OCI-LY7 (cell line): ENCODE results near the gene SEMA3F. TPM values are rescaled to one million over a fixed set of nuclear protein-coding genes. Genes with fewer than 3 reads are reported as not detected.
"Not testable (repeated sequence)": the region's sequence is repeated elsewhere in the genome, so short reads cannot be mapped to it uniquely, and the experiment has no call there.

Source experiments
- BruUV-seq: library from RNA; stranded (reverse); fragments of 400-500 nt; replicated peaks from 2 replicates; lab custom pipeline; 2021; lab: Mats Ljungman, UMichigan
- CTCF ChIA-PET: fragments of 300-600 bp; sonication (Branson Sonifier 250); formaldehyde crosslinking; loops from one replicate; lab custom pipeline; 2022; ENCODE audit warnings: antibody characterized with exemption; ENCODE audit not compliant: unreplicated experiment; lab: Charles Lee
- POLR2A ChIA-PET: fragments of 300-600 bp; sonication (Branson Sonifier 250); formaldehyde crosslinking; loops from one replicate; lab custom pipeline; 2022; ENCODE audit warnings: antibody characterized with exemption; lab: Charles Lee
- DNase-seq: peaks from one replicate; pipeline ENCODE4 v3.0.0-alpha.2; 2015; ENCODE audit warnings: low spot score
- H2AFZ ChIP-seq: fragments of 200-600 bp; sonication (generic), shearing (Covaris generic); 2 replicates; pipeline ENCODE4 v1.6.1; 2014; ENCODE audit warnings: mild to moderate bottlenecking, antibody characterized with exemption, low read length, moderate library complexity
- H3K27ac ChIP-seq: fragments of 200-600 bp; sonication (generic); 2 replicates; pipeline ENCODE4 v1.5.1; 2014; ENCODE audit warnings: mixed run types, low read depth, mild to moderate bottlenecking, moderate library complexity, low read length, inconsistent platforms; ENCODE audit not compliant: poor library complexity, severe bottlenecking
- H3K36me3 ChIP-seq: fragments of 200-600 bp; sonication (generic); 2 replicates; pipeline ENCODE4 v1.6.1; 2014; ENCODE audit warnings: mild to moderate bottlenecking, antibody characterized with exemption, low read length, moderate library complexity, mixed read lengths; ENCODE audit not compliant: insufficient read depth
- H3K4me1 ChIP-seq: fragments of 200-600 bp; sonication (generic); 2 replicates; pipeline ENCODE4 v1.5.1; 2014; ENCODE audit warnings: mild to moderate bottlenecking, low read length; ENCODE audit not compliant: insufficient read depth, poor library complexity, severe bottlenecking
- H3K4me2 ChIP-seq: fragments of 200-600 bp; sonication (generic); 2 replicates; pipeline ENCODE4 v1.6.1; 2014; ENCODE audit warnings: mild to moderate bottlenecking, low read length
- H3K4me3 ChIP-seq: fragments of 200-600 bp; sonication (generic); 2 replicates; pipeline ENCODE4 v1.5.1; 2014; ENCODE audit warnings: mild to moderate bottlenecking, low read depth, low read length; ENCODE audit not compliant: poor library complexity, severe bottlenecking
- H3K79me2 ChIP-seq: fragments of 200-600 bp; sonication (generic); 2 replicates; pipeline ENCODE4 v1.6.1; 2016; ENCODE audit warnings: low read depth, mild to moderate bottlenecking, low read length, moderate library complexity, mixed read lengths; ENCODE audit not compliant: insufficient read depth
- H3K9me2 ChIP-seq: fragments of 200-600 bp; sonication (generic); 2 replicates; pipeline ENCODE4 v1.6.1; 2016; ENCODE audit warnings: mild to moderate bottlenecking, low read length, mixed read lengths; ENCODE audit not compliant: insufficient read depth
- H3K9me3 ChIP-seq: fragments of 200-600 bp; sonication (generic); 2 replicates; pipeline ENCODE4 v1.6.1; 2014; ENCODE audit warnings: mild to moderate bottlenecking, mixed run types, low read length, mixed read lengths
- H4K20me1 ChIP-seq: fragments of 200-600 bp; sonication (generic); 2 replicates; pipeline ENCODE4 v1.6.1; 2014; ENCODE audit warnings: mild to moderate bottlenecking, antibody characterized with exemption, low read length, moderate library complexity, mixed read lengths; ENCODE audit not compliant: insufficient read depth
- CTCF ChIP-seq: fragments of 200-600 bp; sonication (generic); conservative IDR thresholded peaks from 2 replicates; pipeline ENCODE4 v1.5.1; 2014; ENCODE audit warnings: mild to moderate bottlenecking, antibody characterized with exemption, low read length, moderate library complexity, mixed read lengths
- EZH2phosphoT487 ChIP-seq: fragments of 200-600 bp; sonication (generic); IDR thresholded peaks from 2 replicates; pipeline ENCODE4 v1.6.1; 2018; ENCODE audit warnings: low read depth, borderline replicate concordance, mild to moderate bottlenecking, mixed run types, antibody characterized with exemption, low read length, moderate library complexity, mixed read lengths
- intact Hi-C: fragments of 100-400 bp; cut with micrococcal nuclease; formaldehyde crosslinking; loops from one replicate; pipeline ENCODE4 v1.10.0; 2022; ENCODE audit not compliant: unreplicated experiment
- total RNA-seq, 2 experiments: library from RNA; depleted of rRNA in 1 of 2; stranded (reverse); fragments of >200 nt in 1 of 2; shearing (Covaris generic) in 1 of 2; gene quantifications; 2 replicates each; pipeline ENCODE4 v1.2.3, GENCODE V29; 2014 to 2022

SEMA3F gene
- total RNA-seq, 2 experiments from 2014 or later = 0.84 TPM; not detected in 1

GRCh38 chr3:50210510-50211367 is 55.6 kb downstream of the SEMA3F start:
- Histone ChIP-seq H3K4me2 (no peak overlapping the region), H3K27ac (no peak overlapping the region), H3K9me3 (no peaks in the 10 kb centered on the region), H4K20me1 (no peaks in the 10 kb centered on the region), H3K36me3 (no peaks in the 10 kb centered on the region), H3K9me2 (no peaks in the 10 kb centered on the region), H3K4me3 (no peak overlapping the region), H2AFZ (no peak overlapping the region), H3K4me1 (no peaks in the 10 kb centered on the region), H3K79me2 (no peaks in the 10 kb centered on the region)
- no TSS peak for BruUV-seq
- TF ChIP-seq EZH2phosphoT487 = no peak
- no peak for TF ChIP-seq CTCF
- no peak for DNase-seq
- POLR2A ChIA-PET = interaction anchor here (0.5 to 1.9 kb wide), 4 partner anchors 10 to 783 kb away, joined by 3 to 4 read pairs (median 3); no protein-coding TSS in a partner anchor
- CTCF ChIA-PET = interaction anchor here (2.5 kb wide), 1 partner anchor 15 kb away, joined by 11 read pairs; no protein-coding TSS in a partner anchor
- intact Hi-C loops = no loop called here

- ChIA-PET CTCF (interaction anchor here (2.5 kb wide), 1 partner anchor 16 kb away, joined by 11 read pairs; no protein-coding TSS in a partner anchor), POLR2A (interaction anchor here (0.5 kb wide), 1 partner anchor 1715 kb away, joined by 4 read pairs; no protein-coding TSS in a partner anchor)
- H3K9me3 ChIP-seq, H3K79me2 ChIP-seq, H3K4me1 ChIP-seq, H4K20me1 ChIP-seq, intact Hi-C loops, H3K36me3 ChIP-seq, H3K27ac ChIP-seq, H3K4me3 ChIP-seq, H3K9me2 ChIP-seq, BruUV-seq, DNase-seq, H2AFZ ChIP-seq, H3K4me2 ChIP-seq: not testable (repeated sequence)
Measured at GRCh38 chr3:50211368-50211717, 56.2 kb downstream of the SEMA3F start.

- H3K36me3 ChIP-seq = no peaks in the 10 kb centered on the region
- intact Hi-C loops = no loop called here
- no peaks in the 10 kb centered on the region for H4K20me1 ChIP-seq
- H3K4me2 ChIP-seq = no peak overlapping the region
- H3K9me3 ChIP-seq = no peaks in the 10 kb centered on the region
- TF ChIP-seq EZH2phosphoT487 (no peak), CTCF (no peak)
- POLR2A ChIA-PET = interaction anchor here (0.5 kb wide), 1 partner anchor 1716 kb away, joined by 4 read pairs; no protein-coding TSS in a partner anchor
- H3K79me2 ChIP-seq = no peaks in the 10 kb centered on the region
- DNase-seq = no peak
- H3K27ac ChIP-seq = no peak overlapping the region
- no peaks in the 10 kb centered on the region for H3K4me1 ChIP-seq
- no TSS peak for BruUV-seq
- H3K9me2 ChIP-seq = no peaks in the 10 kb centered on the region
- no peak overlapping the region for H3K4me3 ChIP-seq
- no peak overlapping the region for H2AFZ ChIP-seq
- CTCF ChIA-PET = interaction anchor here (2.5 kb wide), 1 partner anchor 17 kb away, joined by 11 read pairs; no protein-coding TSS in a partner anchor
Measured at GRCh38 chr3:50211930-50212329, 56.8 kb downstream of the SEMA3F start.
